ENCODE measurements around the gene ABRACL.

The ABRACL gene

GRCh38 chr6:139028658-139029469 lies at the start of gene ABRACL:
TSS of gene ABRACL (plus strand) at chr6:139028745. CDS start at chr6:139034161, 5,416 bp downstream.
- no peak for TF ChIP-seq CTCF (IDR thresholded peaks at IDR 0.05; ENCODE audit: borderline replicate concordance, control extremely low read depth, extremely low read depth, insufficient read depth, missing control alignments)
- peak; percentile 85 for DNase-seq (ENCODE audit: low spot score)
- in situ Hi-C loops (cut with MboI; ENCODE audit: low sequenced_read_pairs, unreplicated experiment) = no loop called here

- in situ Hi-C loops (cut with MboI; ENCODE audit: low sequenced_read_pairs, unreplicated experiment) = no loop called here
- no peak for TF ChIP-seq CTCF (IDR thresholded peaks at IDR 0.05; ENCODE audit: borderline replicate concordance, control extremely low read depth, extremely low read depth, insufficient read depth, missing control alignments)
- no peak for DNase-seq (ENCODE audit: low spot score)
Observed at GRCh38 chr6:138979365-138979764, 49.2 kb upstream of the ABRACL start.

GRCh38 chr6:138979813-138980668 lies 48.5 kb upstream of the ABRACL start:
- TF ChIP-seq CTCF (IDR thresholded peaks at IDR 0.05; ENCODE audit: borderline replicate concordance, control extremely low read depth, extremely low read depth, insufficient read depth, missing control alignments) = no peak
- DNase-seq (ENCODE audit: low spot score) = no peak
- in situ Hi-C loops (cut with MboI; ENCODE audit: low sequenced_read_pairs, unreplicated experiment) = no loop called here

GRCh38 chr6:138981416-138981815 lies 47.1 kb upstream of the ABRACL start:
- TF ChIP-seq CTCF (IDR thresholded peaks at IDR 0.05; ENCODE audit: borderline replicate concordance, control extremely low read depth, extremely low read depth, insufficient read depth, missing control alignments) = no peak
- in situ Hi-C loops (cut with MboI; ENCODE audit: low sequenced_read_pairs, unreplicated experiment) = no loop called here
- DNase-seq (ENCODE audit: low spot score) = no peak

- no peak for DNase-seq (ENCODE audit: low spot score)
- in situ Hi-C loops (cut with MboI; ENCODE audit: low sequenced_read_pairs, unreplicated experiment) = no loop called here
- no peak for TF ChIP-seq CTCF (IDR thresholded peaks at IDR 0.05; ENCODE audit: borderline replicate concordance, control extremely low read depth, extremely low read depth, insufficient read depth, missing control alignments)
Observed at GRCh38 chr6:138986578-138986977, 42.0 kb upstream of the ABRACL start.

GRCh38 chr6:138987080-138987642 lies 41.4 kb upstream of the ABRACL start:
- no peak for TF ChIP-seq CTCF (IDR thresholded peaks at IDR 0.05; ENCODE audit: borderline replicate concordance, control extremely low read depth, extremely low read depth, insufficient read depth, missing control alignments)
- in situ Hi-C loops (cut with MboI; ENCODE audit: low sequenced_read_pairs, unreplicated experiment) = no loop called here
- DNase-seq (ENCODE audit: low spot score) = no peak

Measured in GM13976 (cell line).